ENCODE data around the gene DCAF12L1. TPM values are rescaled to one million over a fixed set of nuclear protein-coding genes. Genes with fewer than 3 reads are reported as not detected.

The DCAF12L1 gene
- not detected for total RNA-seq

GRCh38 chrX:126552313-126553022, at the start of gene DCAF12L1:
Gene DCAF12L1 (minus strand): TSS chrX:126552814. CDS start chrX:126552608, 206 bp downstream.
- intact Hi-C loops (cut with DNase I; ENCODE audit: low total_unique reads), result no loop called here
- Histone ChIP-seq H3K27me3 (peaks cover 0 to 14% of the 10 kb centered on the region in 2 donors), H3K36me3 (no peaks in the 10 kb centered on the region), H3K9me3 (no peaks in the 10 kb centered on the region), H3K4me3 (peak within 1 kb of the TSS; percentile 1 to 25 (median 13)), H3K27ac (no peak within 1 kb of the TSS), H3K4me1 (no peaks in the 10 kb centered on the region)
- DNase-seq (ENCODE audit: low spot score in 2 of 2), result no peak
- TF ChIP-seq CTCF (IDR thresholded peaks at IDR 0.05), result no peak
- TF ChIP-seq POLR2A (IDR thresholded peaks at IDR 0.05), result no peak
- no peak for TF ChIP-seq POLR2AphosphoS5 (IDR thresholded peaks at IDR 0.05)

DNA sequence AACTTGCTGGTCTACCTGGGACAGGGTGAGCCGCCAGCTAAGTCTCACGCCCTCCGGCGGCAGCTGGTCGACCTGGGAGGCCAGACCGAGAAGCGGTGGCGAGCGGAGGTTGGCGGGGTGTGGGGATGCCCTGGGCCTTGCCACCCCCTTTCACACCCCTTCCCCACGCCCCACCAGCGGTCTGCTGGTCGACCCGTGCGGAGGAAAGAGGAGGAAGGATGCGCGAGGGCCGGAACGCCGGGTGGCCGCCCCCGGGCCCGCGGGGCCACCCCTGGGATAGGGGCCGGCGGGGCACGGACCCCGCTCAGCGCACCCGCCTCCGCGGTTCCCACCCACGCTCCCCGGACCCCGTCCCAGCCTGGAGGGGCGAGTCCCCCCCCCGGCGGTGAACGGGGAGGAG, 28.3 kb upstream of the DCAF12L1 start:
- H3K4me3 ChIP-seq, result no peak overlapping the region
- H3K9me3 ChIP-seq, result no peaks in the 10 kb centered on the region
- H3K27me3 ChIP-seq, result peaks cover 0 to 6% of the 10 kb centered on the region in 2 donors
- H3K27ac ChIP-seq, result no peak overlapping the region
- no peaks in the 10 kb centered on the region for H3K36me3 ChIP-seq
- no peaks in the 10 kb centered on the region for H3K4me1 ChIP-seq
- no peak for DNase-seq (ENCODE audit: low spot score in 2 of 2)
- intact Hi-C loops (cut with DNase I; ENCODE audit: low total_unique reads), result no loop called here
- TF ChIP-seq POLR2A (IDR thresholded peaks at IDR 0.05), result no peak
- TF ChIP-seq CTCF (IDR thresholded peaks at IDR 0.05), result no peak
- TF ChIP-seq POLR2AphosphoS5 (IDR thresholded peaks at IDR 0.05), result no peak

DNA sequence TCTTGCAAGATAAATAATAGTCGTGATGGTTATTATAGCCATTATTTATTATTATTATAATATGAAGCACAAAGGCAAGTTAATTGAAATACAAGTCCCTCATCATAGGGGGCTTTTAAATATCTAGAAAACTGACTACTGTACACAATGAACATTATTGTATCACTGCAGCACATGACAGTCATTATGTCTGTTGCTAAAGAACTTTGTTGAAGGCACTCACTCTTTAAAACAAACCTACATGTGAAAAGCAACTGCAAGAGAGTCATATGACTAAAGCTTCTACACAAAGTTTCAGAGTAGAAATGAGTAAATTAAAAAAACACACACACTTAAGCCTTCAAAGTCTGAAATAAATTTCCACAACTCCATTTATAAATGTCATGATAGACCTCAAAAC, 23.3 kb upstream of the DCAF12L1 start:
- TF ChIP-seq POLR2A (IDR thresholded peaks at IDR 0.05) (no peak), POLR2AphosphoS5 (IDR thresholded peaks at IDR 0.05) (no peak), CTCF (IDR thresholded peaks at IDR 0.05) (no peak)
- intact Hi-C loops (cut with DNase I; ENCODE audit: low total_unique reads), result no loop called here
- H3K36me3 ChIP-seq, result no peaks in the 10 kb centered on the region

GRCh38 chrX:126557151-126557550, 4.5 kb upstream of the DCAF12L1 start:
- Histone ChIP-seq H3K9me3 (no peaks in the 10 kb centered on the region), H3K4me1 (no peaks in the 10 kb centered on the region), H3K27me3 (peaks cover 0 to 14% of the 10 kb centered on the region in 2 donors), H3K36me3 (no peaks in the 10 kb centered on the region), H3K27ac (no peak overlapping the region), H3K4me3 (no peak overlapping the region)
- intact Hi-C loops (cut with DNase I; ENCODE audit: low total_unique reads), result no loop called here
- TF ChIP-seq POLR2AphosphoS5 (IDR thresholded peaks at IDR 0.05) (no peak), CTCF (IDR thresholded peaks at IDR 0.05) (no peak), POLR2A (IDR thresholded peaks at IDR 0.05) (no peak)
- no peak for DNase-seq (ENCODE audit: low spot score in 2 of 2)

More for the DNA sequence above, 23.3 kb upstream of the DCAF12L1 start:
- no peak for DNase-seq (ENCODE audit: low spot score in 2 of 2)
- Histone ChIP-seq H3K27me3 (peaks cover 0 to under 1% of the 10 kb centered on the region in 2 donors), H3K4me1 (no peaks in the 10 kb centered on the region), H3K4me3 (no peak overlapping the region), H3K9me3 (no peaks in the 10 kb centered on the region), H3K27ac (no peak overlapping the region)

DNA sequence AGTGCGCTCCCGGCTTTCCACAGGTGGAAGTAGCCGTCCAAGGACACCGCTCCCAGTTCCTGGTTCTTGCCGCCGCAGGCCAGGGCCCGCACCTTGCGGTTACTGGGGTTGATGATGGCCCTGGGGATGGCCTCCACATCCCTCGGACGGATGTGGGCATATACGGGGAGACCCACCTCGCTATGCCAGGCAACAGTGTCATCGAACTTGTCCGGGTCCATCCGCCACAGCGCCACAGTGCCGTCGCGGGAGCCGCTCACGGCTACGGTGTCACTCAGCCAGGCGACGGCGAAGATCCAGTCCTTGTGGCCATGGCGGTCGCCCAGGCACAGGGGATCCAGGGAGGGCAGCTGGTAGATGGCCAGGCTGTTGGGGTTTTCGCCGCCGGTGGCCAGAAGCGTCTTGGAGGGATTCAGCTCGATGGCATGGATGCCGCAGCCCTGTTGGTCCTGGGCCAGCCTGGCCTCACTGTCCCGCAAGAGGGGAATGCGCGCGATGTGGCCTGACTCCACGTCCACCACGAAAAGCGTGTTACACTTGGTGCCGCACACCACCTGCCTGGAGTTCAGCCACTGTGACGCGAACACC, 795 bp downstream of the DCAF12L1 start:
- TF ChIP-seq CTCF (IDR thresholded peaks at IDR 0.05), result no peak
- TF ChIP-seq POLR2AphosphoS5 (IDR thresholded peaks at IDR 0.05), result no peak
- no peak for TF ChIP-seq POLR2A (IDR thresholded peaks at IDR 0.05)
- no peak overlapping the region for H3K4me3 ChIP-seq
- H3K36me3 ChIP-seq, result no peaks in the 10 kb centered on the region
- no peaks in the 10 kb centered on the region for H3K9me3 ChIP-seq
- peaks cover 0 to 14% of the 10 kb centered on the region in 2 donors for H3K27me3 ChIP-seq
- H3K27ac ChIP-seq, result no peak overlapping the region
- intact Hi-C loops (cut with DNase I; ENCODE audit: low total_unique reads), result no loop called here
- no peaks in the 10 kb centered on the region for H3K4me1 ChIP-seq
- no peak for DNase-seq (ENCODE audit: low spot score in 2 of 2)
